GM23248 (cell line): ENCODE measurements around the gene FAM3D. TPM values are rescaled to one million over a fixed set of nuclear protein-coding genes. Genes with fewer than 3 reads are reported as not detected.

Experiments
- DNase-seq: peaks from one replicate; pipeline ENCODE4 v3.0.0-alpha.2; 2015
- H2AFZ ChIP-seq: fragments of 200-600 bp; sonication (generic); 2 replicates; pipeline ENCODE4 v1.6.1; 2016; ENCODE audit warnings: antibody characterized with exemption
- H3F3A ChIP-seq: fragments of 200-600 bp; sonication (generic); 2 replicates; pipeline ENCODE4 v1.6.1; 2016; ENCODE audit warnings: mild to moderate bottlenecking, antibody characterized with exemption, mixed run types; ENCODE audit not compliant: insufficient read depth
- H3K27ac ChIP-seq: fragments of 200-600 bp; sonication (generic); 2 replicates; pipeline ENCODE4 v1.5.1; 2016; ENCODE audit warnings: mild to moderate bottlenecking
- H3K27me3 ChIP-seq: fragments of 200-600 bp; sonication (generic); replicated peaks from 2 replicates; pipeline ENCODE4 v1.6.1; 2016; ENCODE audit warnings: mild to moderate bottlenecking; ENCODE audit not compliant: insufficient read depth
- H3K36me3 ChIP-seq: fragments of 200-600 bp; sonication (generic); 2 replicates; pipeline ENCODE4 v1.6.1; 2016; ENCODE audit warnings: low read depth, mild to moderate bottlenecking
- H3K4me1 ChIP-seq: fragments of 200-600 bp; sonication (generic); 2 replicates; pipeline ENCODE4 v1.6.1; 2016; ENCODE audit warnings: mild to moderate bottlenecking; ENCODE audit not compliant: insufficient read depth
- H3K4me2 ChIP-seq: fragments of 200-600 bp; sonication (generic); one replicate; pipeline ENCODE4 v1.6.1; 2016; ENCODE audit warnings: mild to moderate bottlenecking; ENCODE audit not compliant: unreplicated experiment
- H3K4me3 ChIP-seq: fragments of 200-600 bp; sonication (generic); 2 replicates; pipeline ENCODE4 v1.5.1; 2016; ENCODE audit warnings: mild to moderate bottlenecking
- H3K79me2 ChIP-seq: fragments of 200-600 bp; sonication (generic); 2 replicates; pipeline ENCODE4 v1.6.1; 2016; ENCODE audit warnings: mild to moderate bottlenecking; ENCODE audit not compliant: insufficient read depth
- H3K9ac ChIP-seq: fragments of 200-600 bp; sonication (generic); 2 replicates; pipeline ENCODE4 v1.6.1; 2016; ENCODE audit warnings: mild to moderate bottlenecking
- H3K9me2 ChIP-seq: fragments of 200-600 bp; sonication (generic); 2 replicates; pipeline ENCODE4 v1.6.1; 2016; ENCODE audit warnings: mixed run types, mild to moderate bottlenecking, moderate library complexity; ENCODE audit not compliant: insufficient read depth
- H3K9me3 ChIP-seq: fragments of 200-600 bp; sonication (generic); one replicate; pipeline ENCODE4 v1.6.1; 2017; ENCODE audit warnings: low read depth
- H4K20me1 ChIP-seq: fragments of 200-600 bp; sonication (generic); 2 replicates; pipeline ENCODE4 v1.6.0; 2016; ENCODE audit not compliant: insufficient read depth
- EZH2 ChIP-seq: fragments of 200-600 bp; sonication (generic); IDR thresholded peaks from 2 replicates; pipeline ENCODE4 v1.6.1; 2018; ENCODE audit warnings: antibody characterized with exemption, mild to moderate bottlenecking; ENCODE audit not compliant: insufficient read depth, poor library complexity, severe bottlenecking
- EZH2phosphoT487 ChIP-seq: fragments of 200-600 bp; sonication (generic); IDR thresholded peaks from 2 replicates; pipeline ENCODE4 v1.6.1; 2018; ENCODE audit warnings: antibody characterized with exemption, moderate library complexity, mild to moderate bottlenecking, low read depth; ENCODE audit not compliant: insufficient read depth
- WGBS, 2 experiments: methylation state at CpG; one replicate each; pipeline ENCODE4 v1.1.6; 2015 to 2017; ENCODE audit warnings: low lambda C conversion rate in 2 of 2, low coverage in 1 of 2; ENCODE audit errors: missing lambda C conversion rate in 2 of 2; 5-methylcytosine and 5-hydroxymethylcytosine counted together
- in situ Hi-C: fragments of 300-500 bp; cut with MboI; formaldehyde crosslinking; loops from 2 replicates; pipeline ENCODE4 v1.15.0; 2020
- polyA plus RNA-seq: library from polyadenylated mRNA; unstranded; fragments of >200 nt; fragmentation: Nextera tagmentation; extraction: Ambion mirVana; gene quantifications from 2 replicates; pipeline ENCODE4 v1.2.1, GENCODE V29; 2016
- total RNA-seq: library from RNA; depleted of rRNA; stranded (reverse); fragments of >200 nt; shearing (Covaris generic); gene quantifications from 2 replicates; pipeline ENCODE4 v1.2.3, GENCODE V29; 2014

Gene FAM3D
- total and polyA plus RNA-seq, 2 experiments from 2014 or later: not detected

- TF ChIP-seq EZH2: no peak
- no peak for TF ChIP-seq EZH2phosphoT487
- no peaks in the 10 kb centered on the region for H3K79me2 ChIP-seq
These were observed 27.6 kb upstream of the FAM3D start for GRCh38 chr3:58693940-58694850.

GRCh38 chr3:58692484-58692883 lies 25.9 kb upstream of the FAM3D start:
- H4K20me1 ChIP-seq: no peaks in the 10 kb centered on the region
- no peak overlapping the region for H3K4me3 ChIP-seq
- H2AFZ ChIP-seq: no peak overlapping the region
- no peaks in the 10 kb centered on the region for H3K9me3 ChIP-seq
- no peaks in the 10 kb centered on the region for H3K9me2 ChIP-seq
- no peaks in the 10 kb centered on the region for H3K27me3 ChIP-seq
- H3K79me2 ChIP-seq: no peaks in the 10 kb centered on the region
- no peaks in the 10 kb centered on the region for H3K4me1 ChIP-seq
- 11 to 14% methylated on average over 1 of the region's 1 CpG for WGBS, 2 experiments
- no peak for DNase-seq
- no peak overlapping the region for H3K27ac ChIP-seq
- H3K9ac ChIP-seq: no peak overlapping the region
- in situ Hi-C loops: no loop called here
- no peaks in the 10 kb centered on the region for H3K36me3 ChIP-seq
- no peak overlapping the region for H3K4me2 ChIP-seq
- TF ChIP-seq EZH2phosphoT487: no peak
- TF ChIP-seq EZH2: no peak
- H3F3A ChIP-seq: no peaks in the 10 kb centered on the region

More at GRCh38 chr3:58693940-58694850, 27.6 kb upstream of the FAM3D start:
- no peak overlapping the region for H3K4me3 ChIP-seq
- no peak overlapping the region for H3K9ac ChIP-seq
- H4K20me1 ChIP-seq: no peaks in the 10 kb centered on the region
- 33 to 39% methylated on average over 7 of the region's 7 CpGs for WGBS, 2 experiments
- no peak overlapping the region for H2AFZ ChIP-seq
- in situ Hi-C loops: no loop called here
- no peak overlapping the region for H3K27ac ChIP-seq
- H3F3A ChIP-seq: no peaks in the 10 kb centered on the region
- no peaks in the 10 kb centered on the region for H3K9me2 ChIP-seq
- no peaks in the 10 kb centered on the region for H3K4me1 ChIP-seq
- no peaks in the 10 kb centered on the region for H3K36me3 ChIP-seq
- no peaks in the 10 kb centered on the region for H3K27me3 ChIP-seq
- no peak for DNase-seq
- H3K9me3 ChIP-seq: no peaks in the 10 kb centered on the region
- H3K4me2 ChIP-seq: no peak overlapping the region

- no peaks in the 10 kb centered on the region for H3K4me1 ChIP-seq
- in situ Hi-C loops: no loop called here
- H3K4me3 ChIP-seq: no peak overlapping the region
- no peaks in the 10 kb centered on the region for H3K79me2 ChIP-seq
- no peaks in the 10 kb centered on the region for H3K9me3 ChIP-seq
- WGBS, 2 experiments: 38 to 56% methylated on average over 1 of the region's 1 CpG
- H3K27ac ChIP-seq: no peak overlapping the region
- no peaks in the 10 kb centered on the region for H3K9me2 ChIP-seq
- DNase-seq: no peak
- H3K27me3 ChIP-seq: no peaks in the 10 kb centered on the region
- no peaks in the 10 kb centered on the region for H3K36me3 ChIP-seq
- H3F3A ChIP-seq: no peaks in the 10 kb centered on the region
- H4K20me1 ChIP-seq: no peaks in the 10 kb centered on the region
- H2AFZ ChIP-seq: no peak overlapping the region
- H3K9ac ChIP-seq: no peak overlapping the region
- TF ChIP-seq EZH2: no peak
- TF ChIP-seq EZH2phosphoT487: no peak
- H3K4me2 ChIP-seq: no peak overlapping the region
These were observed 25.4 kb upstream of the FAM3D start for GRCh38 chr3:58691997-58692396.

- Histone ChIP-seq H3F3A (no peaks in the 10 kb centered on the region), H3K4me1 (no peaks in the 10 kb centered on the region), H3K79me2 (no peaks in the 10 kb centered on the region), H3K9ac (no peak overlapping the region), H3K9me2 (no peaks in the 10 kb centered on the region), H3K4me3 (no peak overlapping the region), H3K4me2 (no peak overlapping the region), H3K27ac (no peak overlapping the region), H3K9me3 (no peaks in the 10 kb centered on the region), H2AFZ (no peak overlapping the region), H4K20me1 (no peaks in the 10 kb centered on the region), H3K36me3 (no peaks in the 10 kb centered on the region), H3K27me3 (no peaks in the 10 kb centered on the region)
- in situ Hi-C loops: no loop called here
- TF ChIP-seq EZH2: no peak
- TF ChIP-seq EZH2phosphoT487: no peak
- WGBS, 2 experiments: 29 to 47% methylated on average over 2 of the region's 2 CpGs
- no peak for DNase-seq
These were observed 23.9 kb upstream of the FAM3D start for GRCh38 chr3:58690490-58690889.
